ENCODE measurements around the gene COX5A. TPM values are rescaled to one million over a fixed set of nuclear protein-coding genes. Genes with fewer than 3 reads are reported as not detected.
A peak's percentile ranks its signal among the peaks of the same experiment; 100 is the strongest.
"Not testable (repeated sequence)": the region's sequence is repeated elsewhere in the genome, so short reads cannot be mapped to it uniquely, and the experiment has no call there.

The COX5A gene
- total and polyA plus RNA-seq, 2 donors (not counting 1 experiment from before 2014, with no cell fraction given), result 41.9 to 183 TPM

DNA sequence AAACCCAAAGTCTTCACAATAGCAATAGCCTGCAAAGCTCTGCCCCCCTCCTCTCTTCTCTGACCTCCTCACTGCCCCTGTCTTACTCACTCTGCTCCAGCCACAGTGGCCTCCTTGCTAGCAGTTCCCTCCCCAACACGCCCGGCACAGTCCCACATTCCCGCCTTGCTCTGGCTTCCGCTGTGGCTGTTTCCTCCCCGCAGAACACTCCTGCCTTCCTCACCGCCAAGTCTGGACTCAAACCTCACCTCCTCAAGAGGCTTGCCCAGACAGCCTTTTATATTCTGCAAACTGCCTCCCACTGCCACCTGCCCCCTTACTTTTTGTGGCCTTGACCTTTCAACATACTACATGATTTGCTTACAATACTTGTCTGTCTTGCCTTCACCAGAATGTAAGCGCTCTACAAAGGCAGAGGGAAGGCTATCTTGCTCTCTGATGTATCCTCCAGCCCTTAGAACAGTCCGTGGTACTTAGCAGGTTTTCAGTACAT, 48.4 kb downstream of the COX5A start:
- Histone ChIP-seq H3K27ac (ENCODE audit: insufficient read depth, low read length) (peak overlapping the region; percentile 63), H2AFZ (ENCODE audit: low read length) (peak overlapping the region; percentile 99), H3K36me3 (ENCODE audit: control insufficient read depth, insufficient read depth, low read length) (peaks cover 9% of the 10 kb centered on the region), H3K9me3 (ENCODE audit: control insufficient read depth, insufficient read depth, low read depth, low read length) (no peaks in the 10 kb centered on the region), H3K27me3 (ENCODE audit: control insufficient read depth, insufficient read depth, low read length) (no peaks in the 10 kb centered on the region), H3K4me1 (ENCODE audit: control insufficient read depth, extremely low read depth, insufficient read depth, low read length) (peaks cover 4% of the 10 kb centered on the region), H4K20me1 (ENCODE audit: control insufficient read depth, extremely low read depth, insufficient read depth, low read length) (no peaks in the 10 kb centered on the region), H3K9ac (ENCODE audit: insufficient read depth, low read length) (no peak overlapping the region), H3K4me2 (ENCODE audit: extremely low read depth, insufficient read depth, low read length) (peak overlapping the region; percentile 97), H3K4me3 (replicated peaks in 1 of 4; ENCODE audit: control extremely low read depth in 1 of 4, insufficient read depth in 1 of 4, low read depth in 3 of 4, low read length in 4 of 4) (peak overlapping the region; percentile 88 to 95 (median 91)), H3K79me2 (ENCODE audit: control insufficient read depth, insufficient read depth, low read length) (peaks cover 4% of the 10 kb centered on the region)
- no peak for TF ChIP-seq EZH2 (IDR thresholded peaks at IDR 0.05; ENCODE audit: low read length, missing control alignments)
- TF ChIP-seq, protein P1, sequence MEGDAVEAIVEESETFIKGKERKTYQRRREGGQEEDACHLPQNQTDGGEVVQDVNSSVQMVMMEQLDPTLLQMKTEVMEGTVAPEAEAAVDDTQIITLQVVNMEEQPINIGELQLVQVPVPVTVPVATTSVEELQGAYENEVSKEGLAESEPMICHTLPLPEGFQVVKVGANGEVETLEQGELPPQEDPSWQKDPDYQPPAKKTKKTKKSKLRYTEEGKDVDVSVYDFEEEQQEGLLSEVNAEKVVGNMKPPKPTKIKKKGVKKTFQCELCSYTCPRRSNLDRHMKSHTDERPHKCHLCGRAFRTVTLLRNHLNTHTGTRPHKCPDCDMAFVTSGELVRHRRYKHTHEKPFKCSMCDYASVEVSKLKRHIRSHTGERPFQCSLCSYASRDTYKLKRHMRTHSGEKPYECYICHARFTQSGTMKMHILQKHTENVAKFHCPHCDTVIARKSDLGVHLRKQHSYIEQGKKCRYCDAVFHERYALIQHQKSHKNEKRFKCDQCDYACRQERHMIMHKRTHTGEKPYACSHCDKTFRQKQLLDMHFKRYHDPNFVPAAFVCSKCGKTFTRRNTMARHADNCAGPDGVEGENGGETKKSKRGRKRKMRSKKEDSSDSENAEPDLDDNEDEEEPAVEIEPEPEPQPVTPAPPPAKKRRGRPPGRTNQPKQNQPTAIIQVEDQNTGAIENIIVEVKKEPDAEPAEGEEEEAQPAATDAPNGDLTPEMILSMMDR (conservative IDR thresholded peaks at IDR 0.05 in 1 of 2, IDR thresholded peaks at IDR 0.05 in 1 of 2; ENCODE audit: low read depth in 1 of 2, low read length in 2 of 2), result no peak
- peak; percentile 39 to 65 for DNase-seq (ENCODE audit: low read depth in 2 of 2)

DNA sequence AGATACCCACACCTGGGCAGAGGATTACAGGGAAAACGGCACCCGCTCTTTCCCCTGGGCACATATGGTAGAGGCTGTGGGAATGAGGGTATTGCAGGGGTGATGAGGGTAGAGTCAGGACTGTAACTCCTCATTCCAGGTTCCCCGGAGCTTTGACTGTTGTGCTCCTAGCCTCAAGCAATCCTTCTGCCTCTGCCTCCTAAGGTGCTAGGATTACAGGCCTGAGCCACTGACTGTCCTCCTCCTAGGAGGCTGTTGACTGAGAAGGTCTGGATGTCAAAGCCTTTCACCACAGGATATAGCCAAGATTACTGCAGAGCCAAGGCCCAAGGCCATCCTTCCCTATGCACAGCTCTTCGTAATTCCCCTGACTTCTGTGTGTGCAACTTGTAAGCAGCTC, 49.2 kb downstream of the COX5A start:
- no peak for DNase-seq (ENCODE audit: low read depth in 2 of 2)
- H3K4me2 ChIP-seq (ENCODE audit: extremely low read depth, insufficient read depth, low read length), result no peak overlapping the region
- H3K9me3 ChIP-seq (ENCODE audit: control insufficient read depth, insufficient read depth, low read depth, low read length), result no peaks in the 10 kb centered on the region
- TF ChIP-seq EZH2 (IDR thresholded peaks at IDR 0.05; ENCODE audit: low read length, missing control alignments), result no peak
- TF ChIP-seq, protein P1 (conservative IDR thresholded peaks at IDR 0.05 in 1 of 2, IDR thresholded peaks at IDR 0.05 in 1 of 2; ENCODE audit: low read depth in 1 of 2, low read length in 2 of 2), result no peak
- H3K27me3 ChIP-seq (ENCODE audit: control insufficient read depth, insufficient read depth, low read length), result no peaks in the 10 kb centered on the region
- no peak overlapping the region for H3K9ac ChIP-seq (ENCODE audit: insufficient read depth, low read length)
- H4K20me1 ChIP-seq (ENCODE audit: control insufficient read depth, extremely low read depth, insufficient read depth, low read length), result no peaks in the 10 kb centered on the region
- peaks cover 9% of the 10 kb centered on the region for H3K36me3 ChIP-seq (ENCODE audit: control insufficient read depth, insufficient read depth, low read length)
- no peak overlapping the region for H3K27ac ChIP-seq (ENCODE audit: insufficient read depth, low read length)
- H3K4me3 ChIP-seq (replicated peaks in 1 of 4; ENCODE audit: control extremely low read depth in 1 of 4, insufficient read depth in 1 of 4, low read depth in 3 of 4, low read length in 4 of 4), result no peak overlapping the region
- no peak overlapping the region for H2AFZ ChIP-seq (ENCODE audit: low read length)
- peaks cover 4% of the 10 kb centered on the region for H3K79me2 ChIP-seq (ENCODE audit: control insufficient read depth, insufficient read depth, low read length)
- H3K4me1 ChIP-seq (ENCODE audit: control insufficient read depth, extremely low read depth, insufficient read depth, low read length), result peaks cover 4% of the 10 kb centered on the region

DNA sequence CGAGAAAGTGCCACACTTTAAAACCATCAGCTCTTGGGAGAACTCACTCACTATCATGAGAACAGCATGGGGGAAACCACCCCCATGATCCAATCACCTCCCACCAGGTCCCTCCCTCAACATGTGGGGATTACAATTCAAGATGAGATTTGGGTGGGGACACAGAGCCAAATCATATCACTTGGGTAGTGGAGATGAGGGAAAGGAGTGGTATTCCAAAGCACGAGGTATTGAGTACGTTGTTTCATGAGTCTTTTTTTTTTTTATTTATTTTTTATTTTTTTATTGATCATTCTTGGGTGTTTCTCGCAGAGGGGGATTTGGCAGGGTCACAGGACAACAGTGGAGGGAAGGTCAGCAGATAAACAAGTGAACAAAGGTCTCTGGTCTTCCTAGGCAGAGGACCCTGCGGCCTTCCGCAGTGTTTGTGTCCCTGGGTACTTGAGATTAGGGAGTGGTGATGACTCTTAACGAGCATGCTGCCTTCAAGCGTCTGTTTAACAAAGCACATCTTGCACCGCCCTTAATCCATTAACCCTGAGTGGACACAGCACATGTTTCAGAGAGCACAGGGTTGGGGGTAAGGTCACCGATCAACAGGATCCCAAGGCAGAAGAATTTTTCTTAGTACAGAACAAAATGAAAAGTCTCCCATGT, 50.2 kb downstream of the COX5A start:
- H3K27ac ChIP-seq (ENCODE audit: insufficient read depth, low read length); H3K27me3 ChIP-seq (ENCODE audit: control insufficient read depth, insufficient read depth, low read length); H2AFZ ChIP-seq (ENCODE audit: low read length); H3K9me3 ChIP-seq (ENCODE audit: control insufficient read depth, insufficient read depth, low read depth, low read length); DNase-seq (ENCODE audit: low read depth in 2 of 2); H3K4me3 ChIP-seq (replicated peaks in 1 of 4; ENCODE audit: control extremely low read depth in 1 of 4, insufficient read depth in 1 of 4, low read depth in 3 of 4, low read length in 4 of 4); H4K20me1 ChIP-seq (ENCODE audit: control insufficient read depth, extremely low read depth, insufficient read depth, low read length); H3K4me2 ChIP-seq (ENCODE audit: extremely low read depth, insufficient read depth, low read length); H3K79me2 ChIP-seq (ENCODE audit: control insufficient read depth, insufficient read depth, low read length); H3K4me1 ChIP-seq (ENCODE audit: control insufficient read depth, extremely low read depth, insufficient read depth, low read length); H3K36me3 ChIP-seq (ENCODE audit: control insufficient read depth, insufficient read depth, low read length); H3K9ac ChIP-seq (ENCODE audit: insufficient read depth, low read length): not testable (repeated sequence)

Data from fibroblast of lung (primary cell).